TTC549 (cell line): ENCODE measurements around the gene EFCAB6.

Source experiments
- FAIRE-seq: peaks from 2 replicates; lab custom pipeline; 2012; peaks lifted over from hg19 to GRCh38; lab: Jason Lieb, UNC

The EFCAB6 gene

DNA sequence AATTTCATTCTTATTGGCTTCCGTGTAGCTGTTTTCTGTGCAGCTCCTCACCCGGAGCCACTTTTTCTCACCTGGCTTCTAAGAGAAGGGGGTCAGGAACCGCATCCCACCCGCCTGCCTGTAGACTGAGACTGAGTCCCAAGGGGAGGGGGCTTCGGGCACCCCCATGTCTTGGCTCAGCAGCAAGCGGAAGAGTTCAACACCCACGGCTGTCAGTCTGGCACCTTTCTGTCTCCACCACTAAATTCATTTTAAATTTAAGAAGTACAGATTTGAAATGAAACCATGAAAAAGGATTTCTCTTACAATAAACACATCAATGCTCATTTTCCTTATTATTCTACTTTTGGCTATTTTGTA, 66.7 kb downstream of the EFCAB6 start:
- no peak for FAIRE-seq

DNA sequence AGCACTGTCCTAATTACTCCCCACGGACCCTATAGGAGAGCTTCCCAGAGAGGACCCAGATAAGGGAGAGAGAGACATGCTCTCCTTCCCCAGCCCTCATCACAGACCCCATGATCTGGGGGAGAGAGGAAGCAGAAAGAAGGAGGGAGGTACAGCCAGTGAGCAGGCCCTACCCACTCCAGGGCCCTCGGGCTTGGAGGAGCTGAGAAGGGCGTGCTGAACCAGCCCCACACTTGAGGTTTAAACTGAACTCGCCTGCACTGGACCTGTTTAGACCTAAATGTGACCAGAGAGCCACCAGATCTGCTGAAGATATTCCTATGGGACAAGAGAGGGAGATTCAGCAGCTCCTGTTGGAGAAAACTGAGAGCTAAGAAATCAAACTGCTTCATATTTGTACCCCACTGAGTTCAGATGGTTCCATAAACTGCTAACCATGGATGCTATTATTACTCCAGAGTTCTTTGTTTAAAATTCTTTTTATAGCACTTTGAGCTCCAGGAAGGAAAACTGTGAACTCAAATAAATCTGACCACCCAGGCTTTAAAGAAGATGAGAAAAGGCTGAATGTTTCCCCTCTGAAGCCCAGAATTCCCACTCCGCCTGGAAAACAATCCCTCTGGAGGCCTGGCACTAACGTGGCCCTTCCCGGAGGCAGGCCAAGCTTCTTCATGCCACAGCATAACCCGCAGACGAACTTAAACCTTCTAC, 67.2 kb downstream of the EFCAB6 start:
- no peak for FAIRE-seq

- no peak for FAIRE-seq
Measured at GRCh38 chr22:43743929-43744643, 68.0 kb downstream of the EFCAB6 start.

DNA sequence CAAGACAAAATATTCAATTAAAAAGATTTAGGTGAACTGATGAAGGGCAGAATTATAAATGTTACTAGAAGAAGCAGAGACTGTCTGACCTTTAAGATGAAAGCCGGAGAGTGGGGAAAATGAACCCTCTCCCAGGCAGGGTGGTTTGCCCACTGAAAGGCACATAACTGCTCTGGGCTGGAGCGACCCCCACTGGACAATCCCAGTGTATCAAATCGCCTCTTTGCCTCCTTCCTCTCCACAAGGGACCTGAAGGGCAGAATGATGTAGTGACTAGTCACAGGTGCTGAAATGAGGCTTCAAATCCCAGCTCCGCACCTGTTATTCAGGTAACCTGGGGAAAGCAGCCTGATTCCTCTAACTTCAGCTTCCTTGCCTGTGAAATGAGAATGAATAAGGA, 69.0 kb downstream of the EFCAB6 start:
- FAIRE-seq = no peak

GRCh38 chr22:43742154-43742950, 69.8 kb downstream of the EFCAB6 start:
- no peak for FAIRE-seq

GRCh38 chr22:43740587-43741270, 71.4 kb downstream of the EFCAB6 start:
- no peak for FAIRE-seq

DNA sequence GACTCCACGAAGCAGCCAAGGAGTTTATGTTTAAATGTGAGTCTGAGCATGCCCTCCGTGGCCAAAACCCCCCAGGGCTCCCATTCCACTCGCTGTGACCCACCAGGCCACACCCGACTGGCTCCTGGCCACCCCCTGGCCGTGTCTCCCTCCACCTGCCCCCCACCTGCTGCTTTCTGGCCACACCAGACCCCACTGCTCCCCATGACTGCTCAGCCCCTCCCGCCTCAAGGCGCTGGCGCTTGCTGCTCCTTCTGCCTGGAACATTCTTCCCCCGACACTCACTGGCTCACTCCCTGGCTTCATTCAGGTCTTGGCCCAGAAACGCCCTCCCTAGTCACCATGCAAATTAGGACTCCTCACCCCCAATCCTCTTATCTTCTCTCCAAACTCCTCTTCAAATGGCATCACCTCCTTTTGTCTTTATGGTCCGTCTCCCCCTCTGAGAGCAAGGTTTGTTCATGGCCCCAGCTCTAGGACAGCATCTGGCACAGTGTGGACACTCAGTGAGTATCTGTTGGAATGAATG, 72.2 kb downstream of the EFCAB6 start:
- no peak for FAIRE-seq

DNA sequence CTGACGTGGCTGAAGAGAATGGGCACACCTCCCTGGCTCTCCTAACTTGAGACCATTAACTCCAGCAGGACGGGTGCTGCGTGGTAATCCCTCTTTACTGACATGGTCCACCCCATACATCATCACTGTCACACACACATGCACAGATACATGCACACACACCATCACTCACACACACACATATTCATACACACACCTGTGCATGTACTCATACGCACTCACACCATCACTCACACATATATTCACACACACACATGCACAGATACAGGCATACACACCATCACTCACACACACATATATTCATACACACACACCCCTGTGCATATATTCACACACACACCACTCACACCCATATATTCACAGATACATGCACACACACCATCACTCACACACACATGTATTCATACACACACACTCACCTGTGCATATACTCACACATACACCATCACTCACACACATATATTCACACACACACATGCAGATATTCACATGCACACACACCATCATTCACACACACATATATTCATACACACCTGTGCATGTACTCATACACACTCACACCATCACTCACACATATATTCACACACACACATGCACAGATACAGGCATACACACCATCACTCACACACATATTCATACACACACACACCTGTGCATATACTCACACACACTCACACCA, 74.8 kb downstream of the EFCAB6 start:
- no peak for FAIRE-seq

DNA sequence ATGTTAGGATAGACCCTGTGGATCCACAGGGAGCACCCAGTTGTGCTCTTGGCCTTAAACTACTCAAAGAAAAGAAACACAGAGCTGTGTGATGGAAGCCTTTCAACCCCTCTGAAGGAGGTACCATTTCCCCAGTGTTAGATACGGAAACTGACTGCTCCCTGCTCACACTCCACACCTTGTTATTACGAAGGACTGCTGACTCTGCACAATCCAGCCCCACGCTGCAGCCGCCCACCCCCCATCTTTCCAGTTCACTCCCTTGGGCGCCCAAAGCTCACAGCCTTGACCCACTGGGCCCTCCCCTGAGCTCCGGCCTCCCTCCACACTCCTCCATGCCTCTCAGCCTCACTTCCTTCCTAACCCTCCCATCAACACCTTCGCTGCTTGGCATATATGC, 75.5 kb downstream of the EFCAB6 start:
- FAIRE-seq = no peak

GRCh38 chr22:43734370-43735150, 77.5 kb downstream of the EFCAB6 start:
- FAIRE-seq = no peak

GRCh38 chr22:43733138-43733537, 79.0 kb downstream of the EFCAB6 start:
- no peak for FAIRE-seq

- no peak for FAIRE-seq
Measured at GRCh38 chr22:43731988-43732387, 80.1 kb downstream of the EFCAB6 start.

GRCh38 chr22:43726964-43727543, 85.1 kb downstream of the EFCAB6 start:
- FAIRE-seq = no peak

DNA sequence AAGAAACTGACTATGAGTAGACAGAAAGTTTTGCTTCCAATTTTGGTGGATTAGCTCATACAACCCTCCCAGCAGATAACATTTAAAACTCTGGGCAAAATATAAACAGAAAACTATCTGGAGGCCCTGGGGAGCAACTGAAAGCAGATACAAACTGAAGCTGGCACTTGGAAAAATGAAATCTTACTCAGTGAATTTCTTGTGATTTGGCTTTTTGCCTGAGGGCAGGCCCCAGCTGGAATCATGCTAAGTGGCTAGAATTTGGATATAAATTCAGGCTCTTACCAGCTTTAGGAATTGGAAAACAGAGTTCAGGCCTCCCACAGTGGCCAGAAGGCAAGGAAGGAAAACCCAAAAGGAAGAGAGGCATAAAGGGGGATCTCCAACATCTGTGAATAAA, 85.8 kb downstream of the EFCAB6 start:
- no peak for FAIRE-seq

DNA sequence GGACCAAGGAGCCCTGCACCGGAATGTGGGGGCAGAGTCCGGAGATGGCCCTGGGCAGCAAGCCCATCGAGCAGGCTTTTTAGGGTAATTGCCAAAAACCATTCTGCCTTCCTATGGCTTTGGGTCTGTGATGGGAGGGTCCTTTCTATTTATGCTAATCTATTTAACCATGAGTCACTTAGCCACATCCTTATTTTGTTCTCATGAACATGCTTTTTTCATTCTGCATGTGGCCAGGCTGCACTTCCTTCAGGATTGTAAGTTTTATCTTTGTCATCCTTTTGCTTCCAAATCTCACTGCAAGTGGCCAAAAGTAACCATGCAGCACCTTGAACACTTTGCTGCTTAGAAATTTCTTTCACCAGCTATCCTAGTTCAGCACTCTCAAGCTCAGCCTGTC, 88.3 kb downstream of the EFCAB6 start:
- no peak for FAIRE-seq

- no peak for FAIRE-seq
Measured at GRCh38 chr22:43722444-43722843, 89.7 kb downstream of the EFCAB6 start.

- no peak for FAIRE-seq
Measured at GRCh38 chr22:43720716-43721115, 91.4 kb downstream of the EFCAB6 start.

DNA sequence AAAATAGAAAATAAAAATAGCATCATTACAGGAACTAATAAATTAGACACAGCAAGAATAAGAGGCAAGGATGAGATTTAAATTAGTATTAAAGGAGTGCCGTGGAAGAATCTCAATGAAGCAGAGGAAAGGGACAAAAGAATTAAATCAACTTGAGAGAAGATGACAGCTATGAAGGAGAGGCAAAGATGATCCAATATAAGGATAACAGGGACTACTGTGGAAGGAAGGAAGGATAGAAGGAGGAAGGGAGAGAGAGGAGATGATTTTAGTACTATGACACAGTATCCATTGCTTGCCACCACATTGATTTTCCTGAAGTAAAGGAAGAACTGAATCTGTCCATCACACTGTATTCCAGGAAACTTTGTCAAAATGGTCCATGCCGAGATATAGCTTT, 98.0 kb downstream of the EFCAB6 start:
- FAIRE-seq = no peak

- no peak for FAIRE-seq
Measured at GRCh38 chr22:43711681-43712080, 100.4 kb downstream of the EFCAB6 start.

GRCh38 chr22:43707648-43708047, 104.5 kb downstream of the EFCAB6 start:
- no peak for FAIRE-seq
